Panc1 (cell line): ENCODE data around the gene UBR2. TPM values are rescaled to one million over a fixed set of nuclear protein-coding genes. Genes with fewer than 3 reads are reported as not detected.

Experiments used
- ATAC-seq: fragments of 200-7000 bp; cut with Tn5 transposase; 2 replicates; pipeline ENCODE4 v1.9.1; 2020; ENCODE audit warnings: mild to moderate bottlenecking, moderate library complexity
- BruUV-seq: library from RNA; stranded (reverse); fragments of 400-500 nt; replicated peaks from 2 replicates; lab custom pipeline; 2021; lab: Mats Ljungman, UMichigan
- CTCF ChIA-PET: fragments of 300-600 bp; sonication (Branson Sonifier 250); formaldehyde crosslinking; loops from one replicate; lab custom pipeline; 2022; ENCODE audit warnings: antibody characterized with exemption; lab: Charles Lee
- POLR2A ChIA-PET: fragments of 300-600 bp; sonication (Branson Sonifier 250); formaldehyde crosslinking; loops from one replicate; lab custom pipeline; 2022; ENCODE audit warnings: antibody characterized with exemption; lab: Charles Lee
- DNase-seq: peaks from one replicate; pipeline ENCODE4 v3.0.0-alpha.2; 2010; ENCODE audit warnings: low read depth, low spot score
- H3K27ac ChIP-seq: 2 replicates; pipeline ENCODE4 v1.5.1; 2011; ENCODE audit warnings: mild to moderate bottlenecking, low read length, inconsistent platforms
- H3K27me3 ChIP-seq: fragments of 200-500 bp; sonication (Bioruptor generic); 2 replicates; pipeline ENCODE4 v1.6.0; 2014; ENCODE audit warnings: low read length, inconsistent platforms; ENCODE audit not compliant: control insufficient read depth, insufficient read depth
- H3K36me3 ChIP-seq: fragments of 200-500 bp; sonication (Bioruptor generic); 2 replicates; pipeline ENCODE4 v1.5.1; 2014; ENCODE audit warnings: inconsistent platforms, mild to moderate bottlenecking, low read length, moderate library complexity; ENCODE audit not compliant: control insufficient read depth, insufficient read depth
- H3K4me1 ChIP-seq: 2 replicates; pipeline ENCODE4 v1.5.1; 2011; ENCODE audit warnings: inconsistent platforms, mild to moderate bottlenecking, low read length, moderate library complexity; ENCODE audit not compliant: control insufficient read depth, insufficient read depth
- H3K4me3 ChIP-seq, 2 experiments: 2 replicates each; pipeline ENCODE4 v1.5.1; 2011 to 2012; ENCODE audit warnings: low read depth in 2 of 2, low read length in 2 of 2, mild to moderate bottlenecking in 2 of 2, inconsistent platforms in 1 of 2, moderate library complexity in 1 of 2
- H3K9me3 ChIP-seq: fragments of 200-500 bp; sonication (Bioruptor generic); 2 replicates; pipeline ENCODE4 v1.5.1; 2014; ENCODE audit warnings: low read depth, mild to moderate bottlenecking, inconsistent platforms, low read length, moderate library complexity; ENCODE audit not compliant: control insufficient read depth, insufficient read depth
- CTCF ChIP-seq: fragments of 450-650 bp; IDR thresholded peaks from 2 replicates; pipeline ENCODE4 v1.5.1; 2017; ENCODE audit warnings: mild to moderate bottlenecking
- POLR2AphosphoS5 ChIP-seq: IDR thresholded peaks from 2 replicates; pipeline ENCODE4 v1.6.1; 2012; ENCODE audit warnings: mild to moderate bottlenecking, low read depth, low read length, moderate library complexity
- SIN3A ChIP-seq: IDR thresholded peaks from 2 replicates; pipeline ENCODE4 v1.6.1; 2012; ENCODE audit warnings: low read depth, mild to moderate bottlenecking, low read length, moderate library complexity, borderline replicate concordance; ENCODE audit not compliant: insufficient read depth
- TCF7L2 ChIP-seq: IDR thresholded peaks from 2 replicates; pipeline ENCODE4 v1.6.1; 2011; ENCODE audit warnings: mild to moderate bottlenecking, low read depth, low read length, inconsistent platforms
- in situ Hi-C: cut with HindIII; loops from 2 replicates; pipeline ENCODE4 v1.10.0; 2016; ENCODE audit warnings: low sequenced_read_pairs, low pct_unique_long_range_greater_than_20kb
- intact Hi-C: fragments of 100-400 bp; cut with micrococcal nuclease; formaldehyde crosslinking; loops from one replicate; pipeline ENCODE4 v1.10.0; 2022; ENCODE audit not compliant: unreplicated experiment
- total RNA-seq: library from RNA; stranded (reverse); gene quantifications from one replicate; pipeline ENCODE4 v1.2.1, GENCODE V29; 2021; ENCODE audit not compliant: unreplicated experiment
- TF ChIP-seq, protein P1 (sequence below), 2 experiments: IDR thresholded peaks; 2 replicates each; pipeline ENCODE4 v1.6.1; 2011 to 2012; ENCODE audit warnings: low read depth in 2 of 2, control low read depth in 1 of 2, low read length in 1 of 2, mild to moderate bottlenecking in 1 of 2, moderate library complexity in 1 of 2; ENCODE audit not compliant: insufficient read depth in 1 of 2

The UBR2 gene
- total RNA-seq, 1 experiment from 2014 or later: 19.1 TPM

DNA sequence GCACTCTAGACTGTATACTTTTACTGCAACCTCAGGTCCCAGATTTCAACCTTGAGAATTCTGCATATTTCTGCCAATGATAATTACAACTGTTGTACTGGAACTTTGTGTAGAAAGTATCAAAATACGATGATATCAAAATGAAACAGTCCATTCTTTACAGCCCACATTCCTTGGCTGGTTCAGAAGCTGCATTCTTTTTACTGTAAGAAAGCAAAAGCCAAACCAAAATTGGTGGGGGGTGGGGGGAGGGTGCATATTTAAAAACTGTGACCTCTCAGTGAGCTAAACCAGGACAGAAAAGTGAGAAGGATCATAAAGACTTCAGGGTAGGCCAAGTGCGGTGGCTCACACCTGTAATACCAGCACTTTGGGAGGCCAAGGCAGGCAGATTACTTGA, 41.8 kb upstream of the UBR2 start:
- Histone ChIP-seq H3K27ac (no peak overlapping the region), H3K4me1 (no peaks in the 10 kb centered on the region), H3K27me3 (no peaks in the 10 kb centered on the region), H3K4me3 (no peak overlapping the region), H3K9me3 (peaks cover 9% of the 10 kb centered on the region; the same call in 1 of the 2 replicates), H3K36me3 (no peaks in the 10 kb centered on the region)
- CTCF ChIA-PET: interaction anchor here (0.7 kb wide), 1 partner anchor 26 kb away, joined by 5 read pairs; no protein-coding TSS in a partner anchor
- no peak for TF ChIP-seq CTCF
- no peak for TF ChIP-seq TCF7L2
- no peak for TF ChIP-seq POLR2AphosphoS5
- POLR2A ChIA-PET: interaction anchor here (0.6 to 0.9 kb wide), 2 partner anchors 53 to 357 kb away, joined by 4 to 5 read pairs; partner anchors contain the start of gene RPL7L1
- no peak for ATAC-seq
- no TSS peak for BruUV-seq
- DNase-seq: no peak
- intact Hi-C loops (no loop called here), in situ Hi-C loops (no loop called here)

- POLR2A ChIA-PET: no interaction called here
Measured at GRCh38 chr6:42522942-42523814, 40.7 kb upstream of the UBR2 start.

More at GRCh38 chr6:42522942-42523814, 40.7 kb upstream of the UBR2 start:
- no TSS peak for BruUV-seq
- intact Hi-C loops: no loop called here
- TF ChIP-seq SIN3A (no peak), CTCF (no peak), TCF7L2 (no peak), POLR2AphosphoS5 (no peak)
- TF ChIP-seq, protein P1, sequence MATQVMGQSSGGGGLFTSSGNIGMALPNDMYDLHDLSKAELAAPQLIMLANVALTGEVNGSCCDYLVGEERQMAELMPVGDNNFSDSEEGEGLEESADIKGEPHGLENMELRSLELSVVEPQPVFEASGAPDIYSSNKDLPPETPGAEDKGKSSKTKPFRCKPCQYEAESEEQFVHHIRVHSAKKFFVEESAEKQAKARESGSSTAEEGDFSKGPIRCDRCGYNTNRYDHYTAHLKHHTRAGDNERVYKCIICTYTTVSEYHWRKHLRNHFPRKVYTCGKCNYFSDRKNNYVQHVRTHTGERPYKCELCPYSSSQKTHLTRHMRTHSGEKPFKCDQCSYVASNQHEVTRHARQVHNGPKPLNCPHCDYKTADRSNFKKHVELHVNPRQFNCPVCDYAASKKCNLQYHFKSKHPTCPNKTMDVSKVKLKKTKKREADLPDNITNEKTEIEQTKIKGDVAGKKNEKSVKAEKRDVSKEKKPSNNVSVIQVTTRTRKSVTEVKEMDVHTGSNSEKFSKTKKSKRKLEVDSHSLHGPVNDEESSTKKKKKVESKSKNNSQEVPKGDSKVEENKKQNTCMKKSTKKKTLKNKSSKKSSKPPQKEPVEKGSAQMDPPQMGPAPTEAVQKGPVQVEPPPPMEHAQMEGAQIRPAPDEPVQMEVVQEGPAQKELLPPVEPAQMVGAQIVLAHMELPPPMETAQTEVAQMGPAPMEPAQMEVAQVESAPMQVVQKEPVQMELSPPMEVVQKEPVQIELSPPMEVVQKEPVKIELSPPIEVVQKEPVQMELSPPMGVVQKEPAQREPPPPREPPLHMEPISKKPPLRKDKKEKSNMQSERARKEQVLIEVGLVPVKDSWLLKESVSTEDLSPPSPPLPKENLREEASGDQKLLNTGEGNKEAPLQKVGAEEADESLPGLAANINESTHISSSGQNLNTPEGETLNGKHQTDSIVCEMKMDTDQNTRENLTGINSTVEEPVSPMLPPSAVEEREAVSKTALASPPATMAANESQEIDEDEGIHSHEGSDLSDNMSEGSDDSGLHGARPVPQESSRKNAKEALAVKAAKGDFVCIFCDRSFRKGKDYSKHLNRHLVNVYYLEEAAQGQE (IDR thresholded peaks at IDR 0.05; ENCODE audit: insufficient read depth in 1 of 2, low read depth in 2 of 2, low read length in 1 of 2): no peak
- H3K4me1 ChIP-seq: no peaks in the 10 kb centered on the region; the same call in 1 of the 2 replicates
- no peaks in the 10 kb centered on the region for H3K27me3 ChIP-seq
- in situ Hi-C loops: no loop called here
- H3K36me3 ChIP-seq: no peaks in the 10 kb centered on the region
- H3K27ac ChIP-seq: no peak overlapping the region
- DNase-seq (no peak), ATAC-seq (no peak)
- peaks cover 9% of the 10 kb centered on the region; the same call in 1 of the 2 replicates for H3K9me3 ChIP-seq
- CTCF ChIA-PET: no interaction called here
- H3K4me3 ChIP-seq: no peak overlapping the region
